H9 (cell line): ENCODE results near the gene SERPINH1. TPM values are rescaled to one million over a fixed set of nuclear protein-coding genes. Genes with fewer than 3 reads are reported as not detected.

ENCODE experiments used
- DNase-seq: peaks from one replicate; pipeline ENCODE4 v3.0.0-alpha.2; 2017
- H2AFZ ChIP-seq: one replicate; pipeline ENCODE4 v1.6.1; 2013; ENCODE audit warnings: mild to moderate bottlenecking, low read length, control low read depth, moderate library complexity
- H2AK5ac ChIP-seq: 2 replicates; pipeline ENCODE4 v1.6.1; 2013; ENCODE audit warnings: low read length, control low read depth, mixed read lengths; ENCODE audit not compliant: insufficient read length
- H2BK120ac ChIP-seq: one replicate; pipeline ENCODE4 v1.6.1; 2013; ENCODE audit warnings: low read depth, mild to moderate bottlenecking, low read length, control low read depth, inconsistent platforms; ENCODE audit not compliant: poor library complexity, severe bottlenecking
- H2BK12ac ChIP-seq: 2 replicates; pipeline ENCODE4 v1.6.1; 2013; ENCODE audit warnings: low read length, control low read depth, mixed read lengths, low read depth; ENCODE audit not compliant: insufficient read length
- H2BK15ac ChIP-seq: 2 replicates; pipeline ENCODE4 v1.6.1; 2013; ENCODE audit warnings: low read depth, low read length, control low read depth
- H2BK20ac ChIP-seq: one replicate; pipeline ENCODE4 v1.6.1; 2013; ENCODE audit warnings: low read depth, mild to moderate bottlenecking, low read length, control low read depth, inconsistent platforms; ENCODE audit not compliant: poor library complexity, severe bottlenecking
- H2BK5ac ChIP-seq: 2 replicates; pipeline ENCODE4 v1.6.1; 2013; ENCODE audit warnings: low read length, control low read depth, mixed read lengths; ENCODE audit not compliant: insufficient read length
- H3K14ac ChIP-seq: 2 replicates; pipeline ENCODE4 v1.6.1; 2013; ENCODE audit warnings: low read length, control low read depth; ENCODE audit not compliant: insufficient read depth
- H3K18ac ChIP-seq: 2 replicates; pipeline ENCODE4 v1.6.1; 2013; ENCODE audit warnings: low read depth, mild to moderate bottlenecking, mixed read lengths, low read length, control low read depth; ENCODE audit not compliant: insufficient read length
- H3K23ac ChIP-seq: 2 replicates; pipeline ENCODE4 v1.6.1; 2013; ENCODE audit warnings: low read length, control low read depth, mixed read lengths, low read depth; ENCODE audit not compliant: insufficient read length
- H3K23me2 ChIP-seq: 2 replicates; pipeline ENCODE4 v1.6.1; 2013; ENCODE audit warnings: low read depth, mild to moderate bottlenecking, mixed read lengths, low read length, control low read depth; ENCODE audit not compliant: insufficient read length, poor library complexity, severe bottlenecking
- H3K27ac ChIP-seq: 2 replicates; pipeline ENCODE4 v1.5.1; 2013; ENCODE audit warnings: low read length, control low read depth, mixed read lengths, low read depth; ENCODE audit not compliant: insufficient read length
- H3K27me3 ChIP-seq: 2 replicates; pipeline ENCODE4 v1.6.1; 2013; ENCODE audit warnings: low read length, control low read depth, inconsistent platforms; ENCODE audit not compliant: insufficient read depth
- H3K4ac ChIP-seq: 2 replicates; pipeline ENCODE4 v1.6.1; 2013; ENCODE audit warnings: low read depth, mild to moderate bottlenecking, control low read depth, inconsistent platforms, low read length, moderate library complexity
- H3K4me1 ChIP-seq: 2 replicates; pipeline ENCODE4 v1.6.1; 2013; ENCODE audit warnings: low read length, control low read depth, inconsistent platforms; ENCODE audit not compliant: insufficient read depth
- H3K4me2 ChIP-seq: 2 replicates; pipeline ENCODE4 v1.6.1; 2013; ENCODE audit warnings: low read length, control low read depth, mixed read lengths; ENCODE audit not compliant: insufficient read length, insufficient read depth
- H3K56ac ChIP-seq: 2 replicates; pipeline ENCODE4 v1.6.1; 2013; ENCODE audit warnings: low read depth, mild to moderate bottlenecking, mixed read lengths, low read length, control low read depth; ENCODE audit not compliant: insufficient read length
- H3K79me1 ChIP-seq: 2 replicates; pipeline ENCODE4 v1.6.1; 2013; ENCODE audit warnings: low read depth, mild to moderate bottlenecking, moderate library complexity, low read length, control low read depth, inconsistent platforms; ENCODE audit not compliant: insufficient read depth, poor library complexity, severe bottlenecking
- H3K79me2 ChIP-seq: 2 replicates; pipeline ENCODE4 v1.6.1; 2013; ENCODE audit warnings: low read length, control low read depth, inconsistent platforms; ENCODE audit not compliant: insufficient read depth
- H3K9ac ChIP-seq: 2 replicates; pipeline ENCODE4 v1.6.1; 2013; ENCODE audit warnings: low read length, control low read depth, mixed read lengths; ENCODE audit not compliant: insufficient read length; ENCODE audit errors: extremely low read depth
- H3K9me3 ChIP-seq: one replicate; pipeline ENCODE4 v1.6.1; 2013; ENCODE audit warnings: low read depth, low read length, inconsistent platforms; ENCODE audit not compliant: control insufficient read depth
- H3T11ph ChIP-seq: one replicate; pipeline ENCODE4 v1.6.1; 2013; ENCODE audit warnings: mild to moderate bottlenecking, low read length, control low read depth, inconsistent platforms
- H4K20me1 ChIP-seq: one replicate; pipeline ENCODE4 v1.6.1; 2013; ENCODE audit not compliant: control insufficient read depth, insufficient read length, insufficient read depth
- H4K5ac ChIP-seq: 2 replicates; pipeline ENCODE4 v1.6.1; 2013; ENCODE audit warnings: low read depth, mild to moderate bottlenecking, mixed read lengths, low read length, control low read depth; ENCODE audit not compliant: insufficient read length
- H4K8ac ChIP-seq: replicated peaks from 2 replicates; pipeline ENCODE4 v1.6.1; 2013; ENCODE audit warnings: low read length, control low read depth, mixed read lengths, low read depth; ENCODE audit not compliant: insufficient read length
- H4K91ac ChIP-seq: 2 replicates; pipeline ENCODE4 v1.6.1; 2013; ENCODE audit warnings: low read depth, mild to moderate bottlenecking, moderate library complexity, mixed read lengths, low read length, control low read depth; ENCODE audit not compliant: insufficient read length
- H3K27ac Mint-ChIP-seq, 3 experiments: 2 replicates in 2 of 3; 3 replicates in 1 of 3; pipeline ENCODE4 v1.8.0; 2020 to 2021; ENCODE audit warnings: mixed read lengths in 3 of 3, mild to moderate bottlenecking in 1 of 3, moderate library complexity in 1 of 3
- H3K27me3 Mint-ChIP-seq: 2 replicates; pipeline ENCODE4 v1.8.0; 2021; ENCODE audit warnings: low read depth, mild to moderate bottlenecking, moderate library complexity, mixed read lengths
- H3K36me3 Mint-ChIP-seq, 3 experiments: 2 replicates in 2 of 3; 3 replicates in 1 of 3; pipeline ENCODE4 v1.8.0; 2020 to 2021; ENCODE audit warnings: low read depth in 3 of 3, mixed read lengths in 3 of 3; ENCODE audit not compliant: insufficient read depth in 1 of 3
- H3K4me1 Mint-ChIP-seq, 2 experiments: 2 replicates each; pipeline ENCODE4 v1.8.0; 2020; ENCODE audit warnings: mixed read lengths in 2 of 2
- H3K4me3 Mint-ChIP-seq, 2 experiments: 2 replicates in 1 of 2; 3 replicates in 1 of 2; pipeline ENCODE4 v1.8.0; 2020 to 2021; ENCODE audit warnings: mild to moderate bottlenecking in 2 of 2, mixed read lengths in 2 of 2, moderate library complexity in 1 of 2
- H3K9me3 Mint-ChIP-seq, 2 experiments: 2 replicates in 1 of 2; 3 replicates in 1 of 2; pipeline ENCODE4 v1.8.0; 2020; ENCODE audit warnings: mild to moderate bottlenecking in 2 of 2, mixed read lengths in 2 of 2, moderate library complexity in 1 of 2
- CTCF ChIP-seq: fragments of 200-600 bp; sonication (generic); conservative IDR thresholded peaks from 3 replicates; pipeline ENCODE4 v1.8.0; 2021; ENCODE audit warnings: antibody characterized with exemption, mild to moderate bottlenecking
- WGBS: extraction: QIAGEN DNeasy Blood & Tissue Kit; methylation state at CpG from one replicate; pipeline ENCODE4 v1.1.7; 2013; ENCODE audit warnings: missing lambda C conversion rate, low lambda C conversion rate, mixed read lengths; ENCODE audit not compliant: insufficient read length; ENCODE audit errors: extremely low coverage; 5-methylcytosine and 5-hydroxymethylcytosine counted together
- total RNA-seq: library from RNA; stranded (reverse); gene quantifications from 2 replicates; pipeline ENCODE4 v1.2.1, GENCODE V29; 2021

Gene SERPINH1
- total RNA-seq, 1 experiment from 2014 or later: 253 TPM

GRCh38 chr11:75541193-75542087, 20.6 kb upstream of the SERPINH1 start:
- Histone ChIP-seq H4K91ac (no peak overlapping the region), H4K5ac (no peak overlapping the region), H2AK5ac (no peak overlapping the region), H3K23ac (no peak overlapping the region), H2BK20ac (no peak overlapping the region), H3K9me3 (no peaks in the 10 kb centered on the region), H2BK15ac (no peak overlapping the region), H3T11ph (no peak overlapping the region), H2AFZ (no peak overlapping the region), H3K18ac (no peak overlapping the region), H3K4me2 (no peak overlapping the region), H3K27me3 (no peaks in the 10 kb centered on the region), H3K79me1 (no peaks in the 10 kb centered on the region), H2BK5ac (no peak overlapping the region), H4K8ac (no peak overlapping the region), H3K4me1 (no peaks in the 10 kb centered on the region), H3K79me2 (no peaks in the 10 kb centered on the region), H3K14ac (no peak overlapping the region), H3K9ac (no peak overlapping the region), H3K27ac (no peak overlapping the region), H2BK12ac (no peak overlapping the region), H3K56ac (no peak overlapping the region), H4K20me1 (no peaks in the 10 kb centered on the region), H3K4ac (no peak overlapping the region), H2BK120ac (no peak overlapping the region), H3K23me2 (no peaks in the 10 kb centered on the region)
- DNase-seq: no peak
- Mint-ChIP-seq H3K4me1 (peaks cover 10 to 16% of the 10 kb centered on the region in 2 experiments), H3K36me3 (no peaks in the 10 kb centered on the region), H3K9me3 (no peaks in the 10 kb centered on the region), H3K27me3 (peaks cover 4% of the 10 kb centered on the region), H3K4me3 (no peak overlapping the region), H3K27ac (no peak overlapping the region)
- TF ChIP-seq CTCF: no peak
- WGBS: no CpG with 5 or more reads among the region's 4 CpGs
